ENCODE results near the gene GIPC3. TPM values are rescaled to one million over a fixed set of nuclear protein-coding genes. Genes with fewer than 3 reads are reported as not detected.

The GIPC3 gene
- total RNA-seq, 1 donor from 2014 or later: 0.31 TPM

- Mint-ChIP-seq H3K4me1 (ENCODE audit: low read depth) (no peaks in the 10 kb centered on the region), H3K9me3 (no peaks in the 10 kb centered on the region), H3K27me3 (ENCODE audit: insufficient read depth) (no peaks in the 10 kb centered on the region), H3K4me3 (no peak overlapping the region), H3K36me3 (ENCODE audit: low read depth) (no peaks in the 10 kb centered on the region), H3K27ac (no peak overlapping the region)
- no peak for DNase-seq (ENCODE audit: low spot score)
- intact Hi-C loops (cut with micrococcal nuclease): no loop called here
Measured at GRCh38 chr19:3589439-3589838, 4.2 kb downstream of the GIPC3 start.

GRCh38 chr19:3589949-3590348, 4.7 kb downstream of the GIPC3 start:
- H3K36me3 Mint-ChIP-seq (ENCODE audit: low read depth): no peaks in the 10 kb centered on the region
- H3K4me3 Mint-ChIP-seq: no peak overlapping the region
- intact Hi-C loops (cut with micrococcal nuclease): no loop called here
- DNase-seq (ENCODE audit: low spot score): no peak
- no peak overlapping the region for H3K27ac Mint-ChIP-seq
- H3K4me1 Mint-ChIP-seq (ENCODE audit: low read depth): no peaks in the 10 kb centered on the region
- H3K9me3 Mint-ChIP-seq: no peaks in the 10 kb centered on the region
- no peaks in the 10 kb centered on the region for H3K27me3 Mint-ChIP-seq (ENCODE audit: insufficient read depth)

- no peak for DNase-seq (ENCODE audit: low spot score)
- Mint-ChIP-seq H3K9me3 (no peaks in the 10 kb centered on the region), H3K36me3 (ENCODE audit: low read depth) (no peaks in the 10 kb centered on the region), H3K4me1 (ENCODE audit: low read depth) (no peaks in the 10 kb centered on the region), H3K4me3 (no peak overlapping the region), H3K27me3 (ENCODE audit: insufficient read depth) (no peaks in the 10 kb centered on the region), H3K27ac (no peak overlapping the region)
- intact Hi-C loops (cut with micrococcal nuclease): no loop called here
Measured at GRCh38 chr19:3590991-3591659, 5.8 kb downstream of the GIPC3 start.

GRCh38 chr19:3591876-3592613, 6.8 kb downstream of the GIPC3 start:
- H3K27ac Mint-ChIP-seq: no peak overlapping the region
- intact Hi-C loops (cut with micrococcal nuclease): no loop called here

GRCh38 chr19:3593156-3593555, 7.9 kb downstream of the GIPC3 start:
- Mint-ChIP-seq H3K4me1 (ENCODE audit: low read depth) (no peaks in the 10 kb centered on the region), H3K27ac (no peak overlapping the region), H3K27me3 (ENCODE audit: insufficient read depth) (no peaks in the 10 kb centered on the region), H3K36me3 (ENCODE audit: low read depth) (no peaks in the 10 kb centered on the region), H3K4me3 (no peak overlapping the region), H3K9me3 (no peaks in the 10 kb centered on the region)
- no peak for DNase-seq (ENCODE audit: low spot score)
- intact Hi-C loops (cut with micrococcal nuclease): no loop called here

More at GRCh38 chr19:3591876-3592613, 6.8 kb downstream of the GIPC3 start:
- H3K36me3 Mint-ChIP-seq (ENCODE audit: low read depth): no peaks in the 10 kb centered on the region
- no peaks in the 10 kb centered on the region for H3K9me3 Mint-ChIP-seq
- no peak for DNase-seq (ENCODE audit: low spot score)
- no peak overlapping the region for H3K4me3 Mint-ChIP-seq
- no peaks in the 10 kb centered on the region for H3K27me3 Mint-ChIP-seq (ENCODE audit: insufficient read depth)
- no peaks in the 10 kb centered on the region for H3K4me1 Mint-ChIP-seq (ENCODE audit: low read depth)

- H3K27me3 Mint-ChIP-seq (ENCODE audit: insufficient read depth): no peaks in the 10 kb centered on the region
- no peaks in the 10 kb centered on the region for H3K36me3 Mint-ChIP-seq (ENCODE audit: low read depth)
- no peaks in the 10 kb centered on the region for H3K4me1 Mint-ChIP-seq (ENCODE audit: low read depth)
- no peak for DNase-seq (ENCODE audit: low spot score)
- intact Hi-C loops (cut with micrococcal nuclease): no loop called here
- H3K9me3 Mint-ChIP-seq: no peaks in the 10 kb centered on the region
- no peak overlapping the region for H3K27ac Mint-ChIP-seq
- H3K4me3 Mint-ChIP-seq: no peak overlapping the region
Measured at GRCh38 chr19:3595521-3596061, 10.3 kb downstream of the GIPC3 start.

GRCh38 chr19:3599776-3600187, 14.5 kb downstream of the GIPC3 start:
- no peaks in the 10 kb centered on the region for H3K9me3 Mint-ChIP-seq
- intact Hi-C loops (cut with micrococcal nuclease): no loop called here
- DNase-seq (ENCODE audit: low spot score): no peak
- no peak overlapping the region for H3K4me3 Mint-ChIP-seq
- no peaks in the 10 kb centered on the region for H3K27me3 Mint-ChIP-seq (ENCODE audit: insufficient read depth)
- no peak overlapping the region for H3K27ac Mint-ChIP-seq
- no peaks in the 10 kb centered on the region for H3K36me3 Mint-ChIP-seq (ENCODE audit: low read depth)
- H3K4me1 Mint-ChIP-seq (ENCODE audit: low read depth): no peaks in the 10 kb centered on the region

- no peak overlapping the region for H3K27ac Mint-ChIP-seq
- H3K4me3 Mint-ChIP-seq: no peak overlapping the region
- H3K9me3 Mint-ChIP-seq: no peaks in the 10 kb centered on the region
- no peak for DNase-seq (ENCODE audit: low spot score)
- no peaks in the 10 kb centered on the region for H3K27me3 Mint-ChIP-seq (ENCODE audit: insufficient read depth)
- H3K36me3 Mint-ChIP-seq (ENCODE audit: low read depth): no peaks in the 10 kb centered on the region
- intact Hi-C loops (cut with micrococcal nuclease): no loop called here
- no peaks in the 10 kb centered on the region for H3K4me1 Mint-ChIP-seq (ENCODE audit: low read depth)
Measured at GRCh38 chr19:3601021-3601420, 15.7 kb downstream of the GIPC3 start.

- DNase-seq (ENCODE audit: low spot score): no peak
- Mint-ChIP-seq H3K4me1 (ENCODE audit: low read depth) (peaks cover 4% of the 10 kb centered on the region), H3K36me3 (ENCODE audit: low read depth) (peaks cover 2% of the 10 kb centered on the region), H3K27me3 (ENCODE audit: insufficient read depth) (peaks cover 2% of the 10 kb centered on the region), H3K27ac (no peak overlapping the region), H3K4me3 (no peak overlapping the region), H3K9me3 (no peaks in the 10 kb centered on the region)
- intact Hi-C loops (cut with micrococcal nuclease): no loop called here
Measured at GRCh38 chr19:3603121-3603811, 18.0 kb downstream of the GIPC3 start.

GRCh38 chr19:3604227-3604986, 19.1 kb downstream of the GIPC3 start:
- intact Hi-C loops (cut with micrococcal nuclease): no loop called here
- H3K9me3 Mint-ChIP-seq: no peaks in the 10 kb centered on the region
- peaks cover 2% of the 10 kb centered on the region for H3K27me3 Mint-ChIP-seq (ENCODE audit: insufficient read depth)
- H3K4me3 Mint-ChIP-seq: no peak overlapping the region
- DNase-seq (ENCODE audit: low spot score): no peak
- H3K4me1 Mint-ChIP-seq (ENCODE audit: low read depth): peaks cover 5% of the 10 kb centered on the region
- peaks cover 2% of the 10 kb centered on the region for H3K36me3 Mint-ChIP-seq (ENCODE audit: low read depth)
- H3K27ac Mint-ChIP-seq: no peak overlapping the region

GRCh38 chr19:3604987-3605343, 19.7 kb downstream of the GIPC3 start:
- no peak for DNase-seq (ENCODE audit: low spot score)
- no peak overlapping the region for H3K27ac Mint-ChIP-seq
- H3K4me3 Mint-ChIP-seq: no peak overlapping the region
- intact Hi-C loops (cut with micrococcal nuclease): no loop called here
- peaks cover 2% of the 10 kb centered on the region for H3K27me3 Mint-ChIP-seq (ENCODE audit: insufficient read depth)
- peaks cover 5% of the 10 kb centered on the region for H3K4me1 Mint-ChIP-seq (ENCODE audit: low read depth)
- peaks cover 2% of the 10 kb centered on the region for H3K36me3 Mint-ChIP-seq (ENCODE audit: low read depth)
- H3K9me3 Mint-ChIP-seq: no peaks in the 10 kb centered on the region

- H3K9me3 Mint-ChIP-seq: no peaks in the 10 kb centered on the region
- intact Hi-C loops (cut with micrococcal nuclease): no loop called here
- H3K4me3 Mint-ChIP-seq: no peak overlapping the region
- peaks cover 5% of the 10 kb centered on the region for H3K4me1 Mint-ChIP-seq (ENCODE audit: low read depth)
- peaks cover 2% of the 10 kb centered on the region for H3K36me3 Mint-ChIP-seq (ENCODE audit: low read depth)
- DNase-seq (ENCODE audit: low spot score): no peak
- no peak overlapping the region for H3K27ac Mint-ChIP-seq
- peaks cover 2% of the 10 kb centered on the region for H3K27me3 Mint-ChIP-seq (ENCODE audit: insufficient read depth)
Measured at GRCh38 chr19:3605361-3605760, 20.1 kb downstream of the GIPC3 start.
